Smooth muscle cell (in vitro differentiated cells): ENCODE measurements around the gene FASTKD1. TPM values are rescaled to one million over a fixed set of nuclear protein-coding genes. Genes with fewer than 3 reads are reported as not detected.
"Not testable (repeated sequence)": the region's sequence is repeated elsewhere in the genome, so short reads cannot be mapped to it uniquely, and the experiment has no call there.

Source experiments
- DNase-seq: peaks from one replicate; lab custom pipeline; 2025; ENCODE audit not compliant: unreplicated experiment; lab: John Stamatoyannopoulos, UW
- H2AFZ ChIP-seq: fragments of 200-600 bp; sonication (generic); 2 replicates; pipeline ENCODE4 v1.6.0; 2016; ENCODE audit warnings: antibody characterized with exemption, low read depth, mild to moderate bottlenecking
- H3F3A ChIP-seq: fragments of 200-600 bp; sonication (generic); 2 replicates; pipeline ENCODE4 v1.6.0; 2017; ENCODE audit warnings: antibody characterized with exemption, low read depth
- H3K27ac ChIP-seq: fragments of 200-600 bp; sonication (generic); 2 replicates; pipeline ENCODE4 v1.5.1; 2016; ENCODE audit warnings: low read depth, mild to moderate bottlenecking
- H3K27me3 ChIP-seq: fragments of 200-600 bp; sonication (generic); 2 replicates; pipeline ENCODE4 v1.6.1; 2016; ENCODE audit warnings: low read depth, mild to moderate bottlenecking
- H3K36me3 ChIP-seq: fragments of 200-600 bp; sonication (generic); 2 replicates; pipeline ENCODE4 v1.5.1; 2016; ENCODE audit warnings: low read depth
- H3K4me1 ChIP-seq: fragments of 200-600 bp; sonication (generic); 2 replicates; pipeline ENCODE4 v1.5.1; 2016; ENCODE audit warnings: low read depth
- H3K4me2 ChIP-seq: fragments of 200-600 bp; sonication (generic); 2 replicates; pipeline ENCODE4 v1.6.0; 2016; ENCODE audit warnings: mild to moderate bottlenecking
- H3K4me3 ChIP-seq: fragments of 200-600 bp; sonication (generic); 2 replicates; pipeline ENCODE4 v1.5.1; 2016; ENCODE audit warnings: mild to moderate bottlenecking
- H3K79me2 ChIP-seq: fragments of 200-600 bp; sonication (generic); 2 replicates; pipeline ENCODE4 v1.6.0; 2016; ENCODE audit warnings: low read depth, mild to moderate bottlenecking
- H3K9ac ChIP-seq: fragments of 200-600 bp; sonication (generic); 2 replicates; pipeline ENCODE4 v1.6.0; 2016; ENCODE audit warnings: low read depth
- H3K9me3 ChIP-seq: fragments of 200-600 bp; sonication (generic); replicated peaks from 2 replicates; pipeline ENCODE4 v1.5.1; 2016; ENCODE audit warnings: low read depth
- H4K20me1 ChIP-seq: fragments of 200-600 bp; sonication (generic); 2 replicates; pipeline ENCODE4 v1.6.0; 2016; ENCODE audit warnings: low read depth
- WGBS: methylation state at CpG from one replicate; pipeline ENCODE4 v1.1.7; 2016; ENCODE audit warnings: low lambda C conversion rate; 5-methylcytosine and 5-hydroxymethylcytosine counted together
- polyA plus RNA-seq: library from polyadenylated mRNA; unstranded; fragments of >200 nt; fragmentation: Nextera tagmentation; extraction: Ambion mirVana; gene quantifications from 2 replicates; pipeline ENCODE4 v1.2.1, GENCODE V29; 2016
- total RNA-seq: library from RNA; depleted of rRNA; stranded (reverse); fragments of >200 nt; gene quantifications from 2 replicates; pipeline ENCODE4 v1.2.3, GENCODE V29; 2014
- TF ChIP-seq, protein P1 (sequence below): fragments of 200-600 bp; sonication (generic); IDR thresholded peaks from 2 replicates; pipeline ENCODE4 v1.5.1; 2017; ENCODE audit warnings: borderline replicate concordance, mild to moderate bottlenecking, antibody characterized with exemption; ENCODE audit not compliant: insufficient read depth, poor library complexity, severe bottlenecking

Gene FASTKD1
- total and polyA plus RNA-seq, 2 experiments from 2014 or later = 17.2 to 26.3 TPM

DNA sequence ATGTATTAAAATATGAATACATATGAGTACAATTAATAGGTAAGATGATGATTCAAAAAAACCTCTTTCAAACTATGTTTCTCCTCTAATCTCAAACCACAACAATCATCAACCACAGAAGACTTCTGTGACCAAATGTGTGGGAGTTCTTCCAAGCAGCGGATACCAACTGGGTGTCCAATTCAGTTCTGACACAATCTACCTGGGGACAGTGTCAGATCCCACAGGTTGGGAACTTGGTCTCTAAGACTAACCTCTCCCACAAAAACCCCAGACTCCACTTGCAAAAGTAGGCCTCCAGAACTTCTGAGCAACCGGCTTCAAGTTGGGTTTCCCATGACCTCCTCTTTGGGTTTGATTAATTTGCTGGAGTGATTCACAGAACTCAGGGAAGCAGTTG is 26.9 kb downstream of the FASTKD1 start:
- Histone ChIP-seq H3K9me3 (no peaks in the 10 kb centered on the region), H3K9ac (no peak overlapping the region), H2AFZ (no peak overlapping the region), H3K27me3 (no peaks in the 10 kb centered on the region), H3F3A (no peaks in the 10 kb centered on the region), H3K4me1 (no peaks in the 10 kb centered on the region), H3K4me3 (no peak overlapping the region), H3K27ac (no peak overlapping the region), H3K4me2 (no peak overlapping the region), H3K79me2 (no peaks in the 10 kb centered on the region), H3K36me3 (peaks cover 20% of the 10 kb centered on the region), H4K20me1 (no peaks in the 10 kb centered on the region)
- WGBS = 90% methylated on average over 2 of the region's 2 CpGs
- no peak for DNase-seq
- TF ChIP-seq, protein P1, sequence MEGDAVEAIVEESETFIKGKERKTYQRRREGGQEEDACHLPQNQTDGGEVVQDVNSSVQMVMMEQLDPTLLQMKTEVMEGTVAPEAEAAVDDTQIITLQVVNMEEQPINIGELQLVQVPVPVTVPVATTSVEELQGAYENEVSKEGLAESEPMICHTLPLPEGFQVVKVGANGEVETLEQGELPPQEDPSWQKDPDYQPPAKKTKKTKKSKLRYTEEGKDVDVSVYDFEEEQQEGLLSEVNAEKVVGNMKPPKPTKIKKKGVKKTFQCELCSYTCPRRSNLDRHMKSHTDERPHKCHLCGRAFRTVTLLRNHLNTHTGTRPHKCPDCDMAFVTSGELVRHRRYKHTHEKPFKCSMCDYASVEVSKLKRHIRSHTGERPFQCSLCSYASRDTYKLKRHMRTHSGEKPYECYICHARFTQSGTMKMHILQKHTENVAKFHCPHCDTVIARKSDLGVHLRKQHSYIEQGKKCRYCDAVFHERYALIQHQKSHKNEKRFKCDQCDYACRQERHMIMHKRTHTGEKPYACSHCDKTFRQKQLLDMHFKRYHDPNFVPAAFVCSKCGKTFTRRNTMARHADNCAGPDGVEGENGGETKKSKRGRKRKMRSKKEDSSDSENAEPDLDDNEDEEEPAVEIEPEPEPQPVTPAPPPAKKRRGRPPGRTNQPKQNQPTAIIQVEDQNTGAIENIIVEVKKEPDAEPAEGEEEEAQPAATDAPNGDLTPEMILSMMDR = no peak

DNA sequence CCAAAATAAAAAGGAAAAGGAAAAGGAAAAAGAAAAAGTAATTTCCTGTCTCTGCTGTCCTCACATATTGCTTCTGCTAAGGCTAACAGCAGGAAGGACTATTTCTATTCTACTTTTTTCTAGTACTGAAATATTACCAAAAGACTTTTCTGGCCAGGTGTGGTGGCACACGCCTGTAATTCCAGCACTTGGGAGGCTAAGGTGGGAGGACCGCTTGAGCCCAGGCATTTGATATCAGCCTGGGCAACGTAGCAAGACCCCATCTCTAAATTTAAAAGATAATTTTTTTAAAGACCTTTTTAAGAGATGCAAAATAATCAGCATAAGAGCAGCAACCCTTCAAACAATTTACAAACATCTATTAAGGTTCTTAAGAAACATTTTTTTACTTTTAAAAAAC is 31.2 kb downstream of the FASTKD1 start:
- H3K4me2 ChIP-seq = no peak overlapping the region
- no peaks in the 10 kb centered on the region for H3K79me2 ChIP-seq
- H3K36me3 ChIP-seq = peaks cover 20% of the 10 kb centered on the region
- no peak overlapping the region for H3K9ac ChIP-seq
- TF ChIP-seq, protein P1 = no peak
- H3K4me3 ChIP-seq = no peak overlapping the region
- no peaks in the 10 kb centered on the region for H3K4me1 ChIP-seq
- H3F3A ChIP-seq = no peaks in the 10 kb centered on the region
- H2AFZ ChIP-seq = no peak overlapping the region
- no peaks in the 10 kb centered on the region for H3K9me3 ChIP-seq
- WGBS = 79% methylated on average over 3 of the region's 3 CpGs
- H3K27ac ChIP-seq = no peak overlapping the region
- H4K20me1 ChIP-seq = no peaks in the 10 kb centered on the region
- no peaks in the 10 kb centered on the region for H3K27me3 ChIP-seq
- no peak for DNase-seq

DNA sequence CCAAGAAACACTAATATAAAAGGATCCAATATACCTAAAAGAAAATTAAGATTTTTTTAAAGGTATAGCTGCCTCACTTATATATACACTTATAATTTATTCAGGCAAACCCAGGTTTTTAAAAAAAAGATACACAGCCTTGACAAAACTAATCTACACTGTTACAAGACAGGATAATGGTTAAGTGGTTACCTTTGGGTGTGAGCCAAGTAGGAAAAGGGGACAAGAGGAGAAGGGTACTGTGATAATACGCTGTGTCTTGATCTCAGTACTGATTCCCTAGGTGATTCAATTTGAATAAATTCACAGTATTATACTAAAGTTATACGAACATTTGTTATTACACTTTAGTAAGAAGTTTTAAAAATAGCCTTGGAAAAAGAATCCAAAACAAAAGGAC is 33.5 kb downstream of the FASTKD1 start:
- TF ChIP-seq, protein P1 = no peak
- Histone ChIP-seq H3K9ac (no peak overlapping the region), H2AFZ (no peak overlapping the region), H3F3A (no peaks in the 10 kb centered on the region), H3K4me2 (no peak overlapping the region), H3K27me3 (no peaks in the 10 kb centered on the region), H3K27ac (no peak overlapping the region), H3K4me3 (no peak overlapping the region), H3K9me3 (no peaks in the 10 kb centered on the region), H3K36me3 (peaks cover 15% of the 10 kb centered on the region), H4K20me1 (no peaks in the 10 kb centered on the region), H3K79me2 (no peaks in the 10 kb centered on the region), H3K4me1 (no peaks in the 10 kb centered on the region)
- DNase-seq = no peak
- WGBS = 96% methylated on average over 2 of the region's 2 CpGs

DNA sequence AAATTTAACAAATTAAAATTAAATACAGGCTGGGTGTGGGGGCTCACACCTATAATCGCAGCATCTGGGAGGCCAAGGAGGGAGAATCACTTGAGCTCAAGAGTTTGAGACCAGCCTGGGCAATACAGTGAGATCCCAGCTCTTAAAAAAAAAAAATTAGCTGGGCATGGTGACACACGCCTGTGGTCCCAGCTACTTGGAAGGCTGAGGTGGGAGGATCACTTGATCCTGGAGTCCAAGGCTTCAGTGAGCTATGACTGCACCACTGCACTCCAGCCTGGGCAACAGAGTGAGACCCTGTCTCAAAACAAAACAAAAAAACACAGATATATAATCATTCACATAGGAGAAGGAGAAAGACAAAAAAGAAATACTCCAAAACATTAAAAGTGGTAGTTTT is 34.2 kb downstream of the FASTKD1 start:
- not testable (repeated sequence) for H3K4me2 ChIP-seq, H3K9ac ChIP-seq, DNase-seq, H4K20me1 ChIP-seq, H3K79me2 ChIP-seq, H3K27ac ChIP-seq, H3K4me3 ChIP-seq, H3K9me3 ChIP-seq, H3F3A ChIP-seq, H3K27me3 ChIP-seq, H2AFZ ChIP-seq, H3K4me1 ChIP-seq
- peaks cover 13% of the 10 kb centered on the region for H3K36me3 ChIP-seq
- WGBS = 97% methylated on average over 2 of the region's 2 CpGs
